T follicular helper cell (primary cell): ENCODE results near the gene PWP2.
"Not testable (repeated sequence)": the region's sequence is repeated elsewhere in the genome, so short reads cannot be mapped to it uniquely, and the experiment has no call there.

Source experiments
- DNase-seq: peaks from one replicate; pipeline ENCODE4 v3.0.0-alpha.2; 2020; ENCODE audit warnings: low read depth

PWP2 gene

GRCh38 chr21:44163167-44163653, 56.0 kb downstream of the PWP2 start:
- DNase-seq: not testable (repeated sequence)

- DNase-seq: not testable (repeated sequence)
Observed at GRCh38 chr21:44165933-44166332, 58.7 kb downstream of the PWP2 start.

GRCh38 chr21:44167527-44167926, 60.3 kb downstream of the PWP2 start:
- DNase-seq: not testable (repeated sequence)

- not testable (repeated sequence) for DNase-seq
Observed at GRCh38 chr21:44170326-44170725, 63.1 kb downstream of the PWP2 start.

- DNase-seq: not testable (repeated sequence)
Observed at GRCh38 chr21:44170863-44171262, 63.7 kb downstream of the PWP2 start.

- DNase-seq: not testable (repeated sequence)
Observed at GRCh38 chr21:44171962-44172572, 64.9 kb downstream of the PWP2 start.

- DNase-seq: not testable (repeated sequence)
Observed at GRCh38 chr21:44172741-44173140, 65.5 kb downstream of the PWP2 start.

- not testable (repeated sequence) for DNase-seq
Observed at GRCh38 chr21:44175189-44175588, 68.0 kb downstream of the PWP2 start.

- DNase-seq: not testable (repeated sequence)
Observed at GRCh38 chr21:44176127-44176526, 68.9 kb downstream of the PWP2 start.
